ENCODE measurements around the gene BTBD17.

- TF ChIP-seq CTCF (IDR thresholded peaks at IDR 0.05; ENCODE audit: poor library complexity): no peak
- TF ChIP-seq EZH2 (IDR thresholded peaks at IDR 0.05; ENCODE audit: borderline replicate concordance): no peak
Measured at GRCh38 chr17:74325743-74326379, 35.8 kb downstream of the BTBD17 start, which contains the start of gene KIF19.
